Transverse colon (tissue), 4 donors: ENCODE measurements around the gene WNT11. TPM values are rescaled to one million over a fixed set of nuclear protein-coding genes. Genes with fewer than 3 reads are reported as not detected.

Experiments
- DNase-seq: peaks from one replicate; pipeline ENCODE4 v3.0.0-alpha.2; 2019
- H3K27ac ChIP-seq, 4 donors: fragments of 200-600 bp; sonication (generic); 2 replicates each; pipeline ENCODE4 v1.5.1; 2016 to 2018; ENCODE audit warnings: inconsistent platforms in 4 of 4
- H3K27me3 ChIP-seq: fragments of 200-600 bp; sonication (generic); 2 replicates; pipeline ENCODE4 v1.5.1; 2017; ENCODE audit warnings: inconsistent platforms
- H3K36me3 ChIP-seq, 4 donors: fragments of 200-600 bp; sonication (generic); 2 replicates each; pipeline ENCODE4 v1.5.1; 2017 to 2019; ENCODE audit warnings: inconsistent platforms in 4 of 4
- H3K4me1 ChIP-seq, 4 donors: fragments of 200-600 bp; sonication (generic); 2 replicates each; pipeline ENCODE4 v1.5.1; 2017 to 2020; ENCODE audit warnings: inconsistent platforms in 4 of 4
- H3K4me3 ChIP-seq, 4 donors: fragments of 200-600 bp; sonication (generic); 1 replicate in 1 of 4; 2 replicates in 3 of 4; pipeline versions ENCODE4 v1.5.1 to v1.6.1; 2017 to 2019; ENCODE audit warnings: inconsistent platforms in 4 of 4
- H3K9me3 ChIP-seq, 2 donors: fragments of 200-600 bp; sonication (generic); 2 replicates each; pipeline ENCODE4 v1.5.1; 2017 to 2019; ENCODE audit warnings: inconsistent platforms in 2 of 2
- EP300 ChIP-seq: sonication (generic); formaldehyde crosslinking; IDR thresholded peaks from one replicate; pipeline ENCODE4 v1.6.1; 2017; ENCODE audit warnings: antibody characterized with exemption, low read depth
- POLR2A ChIP-seq: fragments of 450-650 bp; IDR thresholded peaks from one replicate; pipeline ENCODE4 v1.6.1; 2016; ENCODE audit warnings: antibody characterized with exemption, mild to moderate bottlenecking, moderate library complexity
- POLR2AphosphoS5 ChIP-seq, 3 donors: sonication (generic); formaldehyde crosslinking; IDR thresholded peaks; one replicate each; pipeline ENCODE4 v1.6.1; 2016; ENCODE audit warnings: antibody characterized with exemption in 3 of 3
- WGBS, 2 donors: methylation state at CpG; one replicate each; pipeline ENCODE4 v1.1.5; 2018; ENCODE audit warnings: low coverage in 1 of 2; 5-methylcytosine and 5-hydroxymethylcytosine counted together
- in situ Hi-C, 4 donors: fragments of 200-750 bp; cut with MboI; loops; one replicate each; pipeline versions ENCODE4 v1.15.0 to v1.15.1; 2017; ENCODE audit warnings: low sequenced_read_pairs in 3 of 4, low pct_ligation_motif_present in 1 of 4, low pct_unique_long_range_greater_than_20kb in 1 of 4
- intact Hi-C: fragments of 100-400 bp; cut with DNase I; formaldehyde crosslinking; loops from one replicate; pipeline ENCODE4 v1.15.1; 2023; ENCODE audit warnings: low total_unique reads
- total RNA-seq, 4 donors: library from RNA; depleted of rRNA; stranded (reverse); fragments of >200 nt; gene quantifications; one replicate each; pipeline ENCODE4 v1.1.0, GENCODE V29; 2016
- TF ChIP-seq, protein P1 (sequence below), 5 experiments: fragments of 200-600 bp in 3 of 5; fragments of 450-650 bp in 2 of 5; sonication (generic) in 3 of 5; IDR thresholded peaks; 1 replicate in 2 of 5; 2 replicates in 3 of 5; pipeline ENCODE4 v1.5.1; 2016 to 2017; ENCODE audit warnings: antibody characterized with exemption in 5 of 5, inconsistent platforms in 3 of 5, mild to moderate bottlenecking in 2 of 5, moderate library complexity in 1 of 5

Gene WNT11
- total RNA-seq, 4 donors from 2014 or later, result 2.4 to 14.6 (median 9.9) TPM

DNA sequence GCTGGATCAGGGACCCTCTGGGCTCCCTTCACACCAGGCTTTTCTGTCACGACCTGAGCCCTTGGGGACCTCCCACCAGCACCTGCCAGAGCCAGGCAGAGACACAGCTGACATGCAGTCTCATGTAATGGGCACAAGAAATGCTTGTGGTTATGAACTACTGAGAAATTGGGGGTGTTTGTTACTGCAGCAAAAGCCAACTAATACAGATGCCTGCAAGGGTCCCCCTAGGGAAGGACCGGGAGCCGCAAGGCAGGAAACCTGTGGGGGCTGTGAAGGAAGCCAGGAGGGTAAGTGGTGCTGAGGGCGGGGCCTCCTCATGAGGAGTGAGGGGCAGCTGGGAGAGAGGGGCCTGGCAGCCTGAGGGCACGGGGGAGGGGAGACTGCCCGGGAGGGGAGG, 16.6 kb downstream of the WNT11 start:
- WGBS, 2 donors, result 85% methylated on average over 6 of the region's 6 CpGs; no CpG with 5 or more reads in 1 of the 2 donors
- Histone ChIP-seq H3K4me3 (no peak overlapping the region), H3K27me3 (no peaks in the 10 kb centered on the region), H3K36me3 (no peaks in the 10 kb centered on the region), H3K4me1 (peaks cover 0 to 5% (median 2%) of the 10 kb centered on the region in 4 donors), H3K9me3 (no peaks in the 10 kb centered on the region), H3K27ac (no peak overlapping the region)
- DNase-seq, result no peak
- TF ChIP-seq, protein P1, sequence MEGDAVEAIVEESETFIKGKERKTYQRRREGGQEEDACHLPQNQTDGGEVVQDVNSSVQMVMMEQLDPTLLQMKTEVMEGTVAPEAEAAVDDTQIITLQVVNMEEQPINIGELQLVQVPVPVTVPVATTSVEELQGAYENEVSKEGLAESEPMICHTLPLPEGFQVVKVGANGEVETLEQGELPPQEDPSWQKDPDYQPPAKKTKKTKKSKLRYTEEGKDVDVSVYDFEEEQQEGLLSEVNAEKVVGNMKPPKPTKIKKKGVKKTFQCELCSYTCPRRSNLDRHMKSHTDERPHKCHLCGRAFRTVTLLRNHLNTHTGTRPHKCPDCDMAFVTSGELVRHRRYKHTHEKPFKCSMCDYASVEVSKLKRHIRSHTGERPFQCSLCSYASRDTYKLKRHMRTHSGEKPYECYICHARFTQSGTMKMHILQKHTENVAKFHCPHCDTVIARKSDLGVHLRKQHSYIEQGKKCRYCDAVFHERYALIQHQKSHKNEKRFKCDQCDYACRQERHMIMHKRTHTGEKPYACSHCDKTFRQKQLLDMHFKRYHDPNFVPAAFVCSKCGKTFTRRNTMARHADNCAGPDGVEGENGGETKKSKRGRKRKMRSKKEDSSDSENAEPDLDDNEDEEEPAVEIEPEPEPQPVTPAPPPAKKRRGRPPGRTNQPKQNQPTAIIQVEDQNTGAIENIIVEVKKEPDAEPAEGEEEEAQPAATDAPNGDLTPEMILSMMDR (IDR thresholded peaks at IDR 0.05), result no peak
- no peak for TF ChIP-seq POLR2A
- no peak for TF ChIP-seq POLR2AphosphoS5 (IDR thresholded peaks at IDR 0.05)
- TF ChIP-seq EP300, result no peak
- intact Hi-C loops, result no loop called here
- in situ Hi-C loops, result no loop called here

DNA sequence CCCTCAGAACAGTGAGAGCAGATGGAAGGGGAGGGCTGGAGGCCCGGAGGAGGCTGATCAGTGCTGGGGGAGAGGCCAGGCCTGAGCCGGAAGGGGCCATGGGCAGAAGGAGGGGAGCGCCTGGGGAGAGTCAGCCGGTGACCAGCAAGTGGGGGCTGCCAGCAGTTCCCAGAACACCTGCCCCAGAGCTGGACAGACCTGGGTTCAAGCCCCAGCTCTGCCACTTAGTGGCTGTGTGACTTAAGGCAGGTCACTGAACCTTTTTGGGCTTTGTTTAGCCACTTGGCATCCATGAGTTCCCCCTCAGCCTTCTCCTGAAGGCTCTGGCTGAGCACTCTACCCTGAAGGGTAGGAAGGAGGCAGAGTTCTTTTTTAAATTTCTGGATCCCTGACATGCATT, 17.4 kb downstream of the WNT11 start:
- Histone ChIP-seq H3K9me3 (no peaks in the 10 kb centered on the region), H3K4me3 (no peak overlapping the region), H3K27me3 (no peaks in the 10 kb centered on the region), H3K27ac (no peak overlapping the region), H3K4me1 (peaks cover 0 to 5% (median 2%) of the 10 kb centered on the region in 4 donors), H3K36me3 (no peaks in the 10 kb centered on the region)
- TF ChIP-seq POLR2A (no peak), EP300 (no peak), POLR2AphosphoS5 (IDR thresholded peaks at IDR 0.05) (no peak)
- TF ChIP-seq, protein P1 (IDR thresholded peaks at IDR 0.05), result no peak
- no peak for DNase-seq
- WGBS, 2 donors, result 70 to 94% methylated on average over 2 to 4 of the region's 4 CpGs
- intact Hi-C loops (no loop called here), in situ Hi-C loops (no loop called here)

DNA sequence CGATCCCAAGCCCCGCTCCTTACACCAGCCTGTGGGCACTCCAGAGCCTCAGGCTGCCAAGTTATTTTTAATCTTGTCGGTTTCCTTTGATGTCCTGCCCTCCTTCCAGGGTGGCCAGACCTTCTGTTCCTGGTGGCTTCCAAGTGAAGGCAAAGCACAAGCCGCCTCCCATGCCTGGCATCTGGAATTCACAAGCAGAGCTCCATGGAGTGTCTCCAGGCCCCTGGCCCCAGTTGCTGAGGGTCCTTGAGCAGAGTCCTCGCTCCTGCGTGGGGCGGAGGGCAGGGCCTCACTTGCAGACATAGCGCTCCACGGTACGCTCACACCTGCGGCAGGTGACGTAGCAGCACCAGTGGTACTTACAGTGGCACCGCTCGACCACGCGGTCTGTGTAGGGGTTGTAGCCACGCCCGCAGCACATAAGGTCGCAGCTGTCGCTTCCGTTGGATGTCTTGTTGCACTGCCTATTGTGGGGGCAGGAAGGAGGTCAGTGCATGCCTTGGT, 19.5 kb downstream of the WNT11 start:
- Histone ChIP-seq H3K9me3 (no peaks in the 10 kb centered on the region), H3K27ac (no peak overlapping the region), H3K27me3 (no peaks in the 10 kb centered on the region), H3K4me3 (no peak overlapping the region), H3K36me3 (no peaks in the 10 kb centered on the region), H3K4me1 (peaks cover 0 to 5% (median 2%) of the 10 kb centered on the region in 4 donors)
- no peak for DNase-seq
- intact Hi-C loops (no loop called here), in situ Hi-C loops (no loop called here)
- 90% methylated on average over 21 of the region's 21 CpGs; no CpG with 5 or more reads in 1 of the 2 donors for WGBS, 2 donors
- no peak for TF ChIP-seq EP300
- TF ChIP-seq POLR2AphosphoS5 (IDR thresholded peaks at IDR 0.05), result no peak
- no peak for TF ChIP-seq POLR2A
- TF ChIP-seq, protein P1 (IDR thresholded peaks at IDR 0.05), result no peak

DNA sequence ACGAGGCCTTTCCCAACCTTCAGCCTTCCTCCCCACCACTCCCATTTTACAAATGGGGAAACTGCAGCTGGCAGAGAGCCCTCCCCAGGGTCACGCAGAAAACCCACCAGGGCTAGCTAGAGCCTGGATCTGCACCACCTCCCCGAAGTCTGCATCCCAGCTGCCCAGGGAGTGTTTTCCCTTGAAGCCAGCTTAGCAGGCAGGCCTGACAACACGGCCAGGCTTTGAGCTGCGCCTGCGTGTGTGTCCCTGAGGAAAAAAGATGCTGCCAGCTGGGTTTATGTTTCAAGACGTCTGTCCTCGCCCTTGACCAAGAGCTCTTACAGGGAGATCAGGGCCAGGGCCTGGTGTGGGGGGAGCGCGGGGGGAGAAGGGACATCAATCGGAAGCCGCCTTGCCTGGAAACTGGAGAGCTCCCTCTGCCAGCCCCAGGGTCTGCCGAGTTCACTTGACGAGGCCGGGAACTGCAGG, 20.3 kb downstream of the WNT11 start:
- Histone ChIP-seq H3K9me3 (no peaks in the 10 kb centered on the region), H3K27ac (no peak overlapping the region), H3K27me3 (no peaks in the 10 kb centered on the region), H3K4me3 (no peak overlapping the region), H3K36me3 (no peaks in the 10 kb centered on the region), H3K4me1 (peaks cover 0 to 5% (median 2%) of the 10 kb centered on the region in 4 donors)
- in situ Hi-C loops (no loop called here), intact Hi-C loops (no loop called here)
- DNase-seq, result no peak
- TF ChIP-seq, protein P1 (IDR thresholded peaks at IDR 0.05), result no peak
- no peak for TF ChIP-seq POLR2A
- TF ChIP-seq POLR2AphosphoS5 (IDR thresholded peaks at IDR 0.05), result no peak
- TF ChIP-seq EP300, result no peak
- 60 to 64% methylated on average over 1 to 15 of the region's 15 CpGs for whole genome bisulfite sequencing, 2 donors
